ENCODE measurements around the gene RNF168.
A peak's percentile ranks its signal among the peaks of the same experiment; 100 is the strongest.
"Not testable (repeated sequence)": the region's sequence is repeated elsewhere in the genome, so short reads cannot be mapped to it uniquely, and the experiment has no call there.

Gene RNF168

GRCh38 chr3:196528639-196529233, 25.2 kb upstream of the RNF168 start:
- POLR2A ChIA-PET = interaction anchor here (0.9 kb wide), 1 partner anchor 448 kb away, joined by 3 read pairs; no protein-coding TSS in a partner anchor
- CTCF ChIA-PET = interaction anchor here (0.6 to 2.6 kb wide), 48 partner anchors 8 to 458 kb away, joined by 3 to 22 read pairs (median 4); partner anchors contain the start of gene SMCO1
- TF ChIP-seq CTCF (IDR thresholded peaks at IDR 0.05; ENCODE audit: insufficient read depth, low read length, missing control alignments) = peak; percentile 82
- no peak for DNase-seq (ENCODE audit: low read depth, low spot score)
- peak overlapping the region; percentile 57 for H3K4me3 ChIP-seq (ENCODE audit: low read depth, low read length)

- H3K4me3 ChIP-seq (ENCODE audit: low read depth, low read length) = no peak overlapping the region
- CTCF ChIA-PET = interaction anchor here (0.7 to 13.9 kb wide), 7 partner anchors 12 to 452 kb away, joined by 3 to 185 read pairs (median 3); no protein-coding TSS in a partner anchor
- no peak for DNase-seq (ENCODE audit: low read depth, low spot score)
- no peak for TF ChIP-seq CTCF (IDR thresholded peaks at IDR 0.05; ENCODE audit: insufficient read depth, low read length, missing control alignments)
- POLR2A ChIA-PET = no interaction called here
Observed at GRCh38 chr3:196525141-196525540, 21.6 kb upstream of the RNF168 start.

GRCh38 chr3:196524527-196524926, 21.0 kb upstream of the RNF168 start:
- H3K4me3 ChIP-seq (ENCODE audit: low read depth, low read length) = no peak overlapping the region
- POLR2A ChIA-PET = no interaction called here
- CTCF ChIA-PET = interaction anchor here (0.6 to 13.9 kb wide), 12 partner anchors 11 to 452 kb away, joined by 3 to 185 read pairs (median 6); partner anchors contain the start of gene SMCO1
- DNase-seq (ENCODE audit: low read depth, low spot score) = no peak
- no peak for TF ChIP-seq CTCF (IDR thresholded peaks at IDR 0.05; ENCODE audit: insufficient read depth, low read length, missing control alignments)

GRCh38 chr3:196523841-196524240, 20.3 kb upstream of the RNF168 start:
- ChIA-PET POLR2A (no interaction called here), CTCF (interaction anchor here (0.6 to 13.9 kb wide), 17 partner anchors 10 to 453 kb away, joined by 3 to 185 read pairs (median 5); partner anchors contain the start of gene SMCO1)
- H3K4me3 ChIP-seq (ENCODE audit: low read depth, low read length) = no peak overlapping the region
- TF ChIP-seq CTCF (IDR thresholded peaks at IDR 0.05; ENCODE audit: insufficient read depth, low read length, missing control alignments) = no peak
- DNase-seq (ENCODE audit: low read depth, low spot score) = no peak

- H3K4me3 ChIP-seq (ENCODE audit: low read depth, low read length); DNase-seq (ENCODE audit: low read depth, low spot score); POLR2A ChIA-PET: not testable (repeated sequence)
- CTCF ChIA-PET = interaction anchor here (0.9 to 13.9 kb wide), 10 partner anchors 7 to 671 kb away, joined by 3 to 185 read pairs (median 5); no protein-coding TSS in a partner anchor
Observed at GRCh38 chr3:196521291-196521690, 17.7 kb upstream of the RNF168 start.

GRCh38 chr3:196519718-196520082, 16.1 kb upstream of the RNF168 start:
- TF ChIP-seq CTCF (IDR thresholded peaks at IDR 0.05; ENCODE audit: insufficient read depth, low read length, missing control alignments) = no peak
- ChIA-PET POLR2A (no interaction called here), CTCF (interaction anchor here (1.0 to 13.9 kb wide), 12 partner anchors 9 to 494 kb away, joined by 3 to 185 read pairs (median 5); partner anchors contain the start of gene RNF168)
- no peak overlapping the region for H3K4me3 ChIP-seq (ENCODE audit: low read depth, low read length)
- no peak for DNase-seq (ENCODE audit: low read depth, low spot score)

All from AG04449 (cell line).